Amygdala (tissue), 56 donors: ENCODE measurements around the gene PGAP1.

Experiments used
- DNase-seq, 56 donors: peaks; one replicate each; lab custom pipeline; 2025; lab: John Stamatoyannopoulos, UW

PGAP1 gene

GRCh38 chr2:196899976-196900375 is 26.5 kb downstream of the PGAP1 start:
- DNase-seq = no peak

- DNase-seq = no peak
Measured at GRCh38 chr2:196891136-196891535, 35.4 kb downstream of the PGAP1 start.

GRCh38 chr2:196887431-196887830 is 39.1 kb downstream of the PGAP1 start:
- no peak for DNase-seq

- DNase-seq = no peak
Measured at GRCh38 chr2:196884368-196884767, 42.1 kb downstream of the PGAP1 start.

- DNase-seq = no peak
Measured at GRCh38 chr2:196876364-196876763, 50.1 kb downstream of the PGAP1 start.

- DNase-seq = no peak
Measured at GRCh38 chr2:196875414-196875813, 51.1 kb downstream of the PGAP1 start.

- DNase-seq = no peak
Measured at GRCh38 chr2:196873511-196873910, 53.0 kb downstream of the PGAP1 start.

GRCh38 chr2:196854629-196855028 is 71.9 kb downstream of the PGAP1 start:
- DNase-seq = no peak

- no peak for DNase-seq
Measured at GRCh38 chr2:196853301-196854087, 73.0 kb downstream of the PGAP1 start.

- DNase-seq = no peak
Measured at GRCh38 chr2:196851088-196851487, 75.4 kb downstream of the PGAP1 start.

- peak in 13 of 56 donors; percentile 1 to 25 (median 4) for DNase-seq
Measured at GRCh38 chr2:196849895-196850294, 76.6 kb downstream of the PGAP1 start.

- DNase-seq = no peak
Measured at GRCh38 chr2:196846295-196846694, 80.2 kb downstream of the PGAP1 start.

GRCh38 chr2:196845371-196845770 is 81.1 kb downstream of the PGAP1 start:
- DNase-seq = no peak

GRCh38 chr2:196840171-196840570 is 86.3 kb downstream of the PGAP1 start:
- DNase-seq = no peak

- DNase-seq = no peak
Measured at GRCh38 chr2:196839574-196839973, 86.9 kb downstream of the PGAP1 start.

GRCh38 chr2:196836440-196836839 is 90.1 kb downstream of the PGAP1 start:
- no peak for DNase-seq

- no peak for DNase-seq
Measured at GRCh38 chr2:196830701-196831100, 95.8 kb downstream of the PGAP1 start.

- DNase-seq = no peak
Measured at GRCh38 chr2:196827356-196827755, 99.2 kb downstream of the PGAP1 start.

GRCh38 chr2:196823750-196824522 is 102.6 kb downstream of the PGAP1 start:
- DNase-seq = no peak

GRCh38 chr2:196821195-196821594 is 105.3 kb downstream of the PGAP1 start:
- DNase-seq = no peak

GRCh38 chr2:196809260-196809659 is 117.2 kb downstream of the PGAP1 start, which contains the start of gene C2orf66:
Gene C2orf66, minus strand, starts transcription at chr2:196809355. Its CDS starts 19 bp downstream, at chr2:196809336.
- DNase-seq = no peak
